Measurements from ENCODE around the gene FLOT2. TPM values are rescaled to one million over a fixed set of nuclear protein-coding genes. Genes with fewer than 3 reads are reported as not detected.

FLOT2 gene
- total and polyA plus RNA-seq, 2 donors (not counting 3 experiments of a cell fraction or from before 2014, with no cell fraction given) = 169 to 180 TPM

DNA sequence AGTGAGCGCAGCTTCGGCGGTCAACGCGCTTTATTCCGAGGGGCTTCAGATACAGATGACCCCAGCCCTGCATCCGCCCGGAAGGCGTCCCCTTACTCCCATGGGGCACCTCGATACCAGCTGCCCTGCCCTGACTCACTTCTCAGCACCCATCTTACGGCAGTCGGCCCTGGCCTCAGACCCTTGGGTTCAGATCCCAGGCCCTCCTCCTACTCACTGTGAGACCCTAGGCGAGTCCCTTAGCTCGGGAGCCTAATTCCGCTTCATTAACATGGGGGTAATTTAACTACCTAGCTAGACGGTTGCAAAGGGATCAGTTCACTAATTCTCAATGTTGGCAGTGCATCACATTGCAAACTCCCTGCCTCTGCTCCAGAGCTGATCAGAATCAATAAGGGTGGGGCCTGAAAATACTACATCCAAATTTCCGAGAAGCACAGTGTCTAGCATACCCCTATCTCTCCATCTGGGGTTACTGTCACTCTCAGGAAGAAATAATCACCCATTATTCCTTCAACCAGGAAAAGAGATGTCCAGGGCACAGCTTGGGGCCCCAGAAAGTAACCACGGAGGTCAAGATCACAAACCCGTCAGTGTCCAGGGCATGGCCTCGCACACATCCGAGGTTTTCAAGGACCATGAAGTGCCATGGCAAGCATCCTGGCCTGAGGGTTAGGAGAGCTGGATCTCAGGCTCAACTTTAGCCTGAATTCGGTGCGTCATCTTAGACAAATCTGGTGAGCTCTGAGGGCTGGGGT lies 415 bp upstream of the FLOT2 start:
- peak overlapping the region; percentile 91 for H3K4me2 ChIP-seq (ENCODE audit: insufficient read depth, low read length)
- peaks cover 35% of the 10 kb centered on the region for H3K4me1 ChIP-seq (ENCODE audit: control insufficient read depth, extremely low read depth, insufficient read depth, low read length)
- H3K36me3 ChIP-seq (ENCODE audit: control insufficient read depth in 2 of 2, extremely low read depth in 1 of 2, insufficient read depth in 2 of 2, low read length in 2 of 2) = no peaks in the 10 kb centered on the region
- H3K27me3 ChIP-seq (ENCODE audit: control insufficient read depth in 2 of 2, insufficient read depth in 2 of 2, low read length in 2 of 2) = no peaks in the 10 kb centered on the region
- peak overlapping the region; percentile 79 for H2AFZ ChIP-seq (ENCODE audit: low read depth, low read length)
- no peak for TF ChIP-seq JUN (IDR thresholded peaks at IDR 0.05; ENCODE audit: borderline replicate concordance, insufficient read depth, insufficient read length, low read depth)
- TF ChIP-seq GATA2 (IDR thresholded peaks at IDR 0.05; ENCODE audit: insufficient read depth, insufficient read length, low read depth, low read length) = peak; percentile 12
- no peak for TF ChIP-seq EZH2 (IDR thresholded peaks at IDR 0.05; ENCODE audit: borderline replicate concordance, low read depth, low read length, severe bottlenecking)
- no peaks in the 10 kb centered on the region for H3K9me1 ChIP-seq (replicated peaks; ENCODE audit: control insufficient read depth, extremely low read depth, insufficient read depth, low read length)
- POLR2A ChIA-PET = interaction anchor here (0.6 kb wide), 1 partner anchor 120 kb away, joined by 3 read pairs; no protein-coding TSS in a partner anchor
- no peaks in the 10 kb centered on the region for H3K9me3 ChIP-seq (replicated peaks; ENCODE audit: control insufficient read depth, insufficient read depth, low read length)
- H3K79me2 ChIP-seq (ENCODE audit: control insufficient read depth, insufficient read depth, low read length) = peaks cover 18% of the 10 kb centered on the region
- dilution Hi-C loops (cut with MboI; ENCODE audit: extremely low pct_ligation_motif_present, low sequenced_read_pairs) (no loop called here), intact Hi-C loops (cut with micrococcal nuclease) (loop anchor here (2.0 to 5.0 kb wide), 2 partner anchors 49 to 89 kb away; no protein-coding TSS in a partner anchor)
- no peaks in the 10 kb centered on the region for H4K20me1 ChIP-seq (replicated peaks; ENCODE audit: control insufficient read depth, extremely low read depth, insufficient read depth, low read length)
- CTCF ChIA-PET = interaction anchor here (1.0 to 5.3 kb wide), 13 partner anchors 10 to 219 kb away, joined by 3 to 46 read pairs (median 4); partner anchors contain the start of genes FAM222B and TLCD1
- BruUV-seq (replicated peaks) = no TSS peak
- FAIRE-seq (peak; percentile 50), DNase-seq (ENCODE audit: low read depth, low spot score) (peak; percentile 37)
- peak overlapping the region; percentile 62 for H3K9ac ChIP-seq (replicated peaks; ENCODE audit: extremely low read depth, insufficient read depth, low read length)
- H3K27ac ChIP-seq (ENCODE audit: insufficient read depth, low read depth, low read length) = peak overlapping the region; percentile 19
- H3K4me3 ChIP-seq (replicated peaks in 1 of 3; ENCODE audit: insufficient read depth in 1 of 3, low read depth in 1 of 3, low read length in 3 of 3) = peak overlapping the region; percentile 63 to 85 (median 66)

DNA sequence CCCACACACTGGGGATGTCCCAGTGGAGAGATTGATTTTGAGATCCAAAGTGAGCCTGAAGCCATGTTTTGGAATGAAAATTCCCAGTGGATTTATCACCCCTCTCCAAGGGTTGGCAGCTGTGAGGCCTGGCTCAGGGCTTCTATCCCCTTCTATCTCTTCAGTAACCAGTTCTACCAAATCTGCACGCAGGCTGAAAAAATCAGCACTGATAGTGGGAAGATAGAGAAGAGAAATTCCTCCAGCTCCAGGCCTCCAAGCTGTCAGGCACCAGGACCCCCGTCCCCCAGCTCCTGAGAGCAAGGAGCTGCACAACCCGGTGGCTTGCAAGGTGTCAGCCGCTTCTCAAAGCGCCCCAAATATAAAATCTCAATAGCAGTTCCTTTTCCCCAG lies 1.0 kb downstream of the FLOT2 start:
- ChIA-PET CTCF (interaction anchor here (0.9 to 5.3 kb wide), 10 partner anchors 11 to 170 kb away, joined by 3 to 46 read pairs (median 7); partner anchors contain the start of gene TLCD1), POLR2A (interaction anchor here (0.7 kb wide), 1 partner anchor 168 kb away, joined by 3 read pairs; the partner anchor contains the start of gene NEK8)
- intact Hi-C loops (cut with micrococcal nuclease) = loop anchor here (2.0 to 5.0 kb wide), 2 partner anchors 51 to 88 kb away; no protein-coding TSS in a partner anchor
- dilution Hi-C loops (cut with MboI; ENCODE audit: extremely low pct_ligation_motif_present, low sequenced_read_pairs) = no loop called here
- Histone ChIP-seq H4K20me1 (replicated peaks; ENCODE audit: control insufficient read depth, extremely low read depth, insufficient read depth, low read length) (no peaks in the 10 kb centered on the region), H3K27me3 (ENCODE audit: control insufficient read depth in 2 of 2, insufficient read depth in 2 of 2, low read length in 2 of 2) (no peaks in the 10 kb centered on the region), H3K9me3 (replicated peaks; ENCODE audit: control insufficient read depth, insufficient read depth, low read length) (no peaks in the 10 kb centered on the region), H3K36me3 (ENCODE audit: control insufficient read depth in 2 of 2, extremely low read depth in 1 of 2, insufficient read depth in 2 of 2, low read length in 2 of 2) (no peaks in the 10 kb centered on the region), H3K4me3 (replicated peaks in 1 of 3; ENCODE audit: insufficient read depth in 1 of 3, low read depth in 1 of 3, low read length in 3 of 3) (peak overlapping the region; percentile 63 to 85 (median 66)), H3K9ac (replicated peaks; ENCODE audit: extremely low read depth, insufficient read depth, low read length) (peak overlapping the region; percentile 62), H3K4me1 (ENCODE audit: control insufficient read depth, extremely low read depth, insufficient read depth, low read length) (peaks cover 42% of the 10 kb centered on the region), H2AFZ (ENCODE audit: low read depth, low read length) (no peak overlapping the region), H3K27ac (ENCODE audit: insufficient read depth, low read depth, low read length) (no peak overlapping the region), H3K4me2 (ENCODE audit: insufficient read depth, low read length) (peak overlapping the region; percentile 91), H3K9me1 (replicated peaks; ENCODE audit: control insufficient read depth, extremely low read depth, insufficient read depth, low read length) (no peaks in the 10 kb centered on the region), H3K79me2 (ENCODE audit: control insufficient read depth, insufficient read depth, low read length) (peaks cover 25% of the 10 kb centered on the region)
- peak; percentile 24 for DNase-seq (ENCODE audit: low read depth, low spot score)
- BruUV-seq (replicated peaks) = no TSS peak
- TF ChIP-seq EZH2 (IDR thresholded peaks at IDR 0.05; ENCODE audit: borderline replicate concordance, low read depth, low read length, severe bottlenecking) (no peak), MAX (IDR thresholded peaks at IDR 0.05; ENCODE audit: insufficient read depth, insufficient read length) (no peak), FOS (IDR thresholded peaks at IDR 0.05; ENCODE audit: borderline replicate concordance, insufficient read depth, low read length) (no peak), MYC (IDR thresholded peaks at IDR 0.05; ENCODE audit: low read depth, low read length) (no peak), GATA2 (IDR thresholded peaks at IDR 0.05; ENCODE audit: insufficient read depth, insufficient read length, low read depth, low read length) (no peak), JUN (IDR thresholded peaks at IDR 0.05; ENCODE audit: borderline replicate concordance, insufficient read depth, insufficient read length, low read depth) (no peak), POLR2A (IDR thresholded peaks at IDR 0.05; ENCODE audit: low read depth, low read length) (no peak), POLR2AphosphoS5 (IDR thresholded peaks at IDR 0.05; ENCODE audit: insufficient read depth, low read depth, low read length) (no peak)
- TF ChIP-seq, protein P1, sequence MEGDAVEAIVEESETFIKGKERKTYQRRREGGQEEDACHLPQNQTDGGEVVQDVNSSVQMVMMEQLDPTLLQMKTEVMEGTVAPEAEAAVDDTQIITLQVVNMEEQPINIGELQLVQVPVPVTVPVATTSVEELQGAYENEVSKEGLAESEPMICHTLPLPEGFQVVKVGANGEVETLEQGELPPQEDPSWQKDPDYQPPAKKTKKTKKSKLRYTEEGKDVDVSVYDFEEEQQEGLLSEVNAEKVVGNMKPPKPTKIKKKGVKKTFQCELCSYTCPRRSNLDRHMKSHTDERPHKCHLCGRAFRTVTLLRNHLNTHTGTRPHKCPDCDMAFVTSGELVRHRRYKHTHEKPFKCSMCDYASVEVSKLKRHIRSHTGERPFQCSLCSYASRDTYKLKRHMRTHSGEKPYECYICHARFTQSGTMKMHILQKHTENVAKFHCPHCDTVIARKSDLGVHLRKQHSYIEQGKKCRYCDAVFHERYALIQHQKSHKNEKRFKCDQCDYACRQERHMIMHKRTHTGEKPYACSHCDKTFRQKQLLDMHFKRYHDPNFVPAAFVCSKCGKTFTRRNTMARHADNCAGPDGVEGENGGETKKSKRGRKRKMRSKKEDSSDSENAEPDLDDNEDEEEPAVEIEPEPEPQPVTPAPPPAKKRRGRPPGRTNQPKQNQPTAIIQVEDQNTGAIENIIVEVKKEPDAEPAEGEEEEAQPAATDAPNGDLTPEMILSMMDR (IDR thresholded peaks at IDR 0.05; ENCODE audit: extremely low read depth in 1 of 2, insufficient read depth in 1 of 2, low read depth in 1 of 2, low read length in 2 of 2) = no peak
- FAIRE-seq = no peak

Data from endothelial cell of umbilical vein (primary cell).